HepG2 (cell line): ENCODE data around the gene NFKBIA. TPM values are rescaled to one million over a fixed set of nuclear protein-coding genes. Genes with fewer than 3 reads are reported as not detected.

Experiments
- ARNT2 ChIP-seq: sonication (generic); formaldehyde crosslinking; IDR thresholded peaks from 2 replicates; pipeline ENCODE4 v1.8.0; 2022; ENCODE audit warnings: mild to moderate bottlenecking, low read depth, missing genetic modification reagents, moderate library complexity
- EED ChIP-seq: sonication (generic); formaldehyde crosslinking; IDR thresholded peaks from 2 replicates; pipeline ENCODE4 v1.5.0; 2020; ENCODE audit warnings: mild to moderate bottlenecking, missing genetic modification reagents
- EP300 ChIP-seq, 3 experiments: sonication (generic) in 1 of 3; formaldehyde crosslinking in 1 of 3; IDR thresholded peaks; 2 replicates each; pipeline versions ENCODE4 v1.5.1 to v1.6.1; 2011 to 2020; ENCODE audit warnings: low read depth in 2 of 3, low read length in 2 of 3, borderline replicate concordance in 1 of 3, improper control_type of control experiment in 1 of 3, mild to moderate bottlenecking in 1 of 3, missing genetic modification reagents in 1 of 3, moderate library complexity in 1 of 3
- GPN1 ChIP-seq: sonication (generic); formaldehyde crosslinking; IDR thresholded peaks from 2 replicates; pipeline ENCODE4 v1.5.1; 2020; ENCODE audit warnings: missing genetic modification reagents, borderline replicate concordance
- IKZF5 ChIP-seq: IDR thresholded peaks from 2 replicates; pipeline ENCODE4 v1.6.1; 2018; ENCODE audit warnings: missing genetic modification reagents, mild to moderate bottlenecking, missing compliant biosample characterization
- KAT7 ChIP-seq: IDR thresholded peaks from 2 replicates; pipeline ENCODE4 v1.6.1; 2018; ENCODE audit warnings: borderline replicate concordance, missing compliant biosample characterization
- MTERF4 ChIP-seq: sonication (generic); formaldehyde crosslinking; IDR thresholded peaks from 2 replicates; pipeline ENCODE4 v1.8.0; 2023; ENCODE audit warnings: mild to moderate bottlenecking, missing genetic modification reagents
- RARG ChIP-seq: sonication (generic); formaldehyde crosslinking; IDR thresholded peaks from 2 replicates; pipeline ENCODE4 v1.4.0; 2020; ENCODE audit warnings: low read depth, mild to moderate bottlenecking, missing genetic modification reagents
- RERE ChIP-seq: IDR thresholded peaks from 2 replicates; pipeline ENCODE4 v1.6.1; 2016; ENCODE audit warnings: low read depth, missing genetic modification reagents, missing compliant biosample characterization
- SUZ12 ChIP-seq: fragments of 150-350 bp; IDR thresholded peaks from 2 replicates; pipeline ENCODE4 v1.6.1; 2014; ENCODE audit warnings: low read depth, low read length
- YEATS4 ChIP-seq: sonication (generic); formaldehyde crosslinking; IDR thresholded peaks from 2 replicates; pipeline ENCODE4 v1.4.0; 2020; ENCODE audit warnings: missing genetic modification reagents, borderline replicate concordance
- ZNF639 ChIP-seq: conservative IDR thresholded peaks from 2 replicates; pipeline ENCODE4 v1.6.1; 2018; ENCODE audit warnings: missing genetic modification reagents
- ZNF687 ChIP-seq: sonication (generic); formaldehyde crosslinking; IDR thresholded peaks from 2 replicates; pipeline ENCODE4 v1.5.1; 2020; ENCODE audit warnings: mild to moderate bottlenecking, missing genetic modification reagents, moderate library complexity
- ZNF724P ChIP-seq: sonication (generic); formaldehyde crosslinking; IDR thresholded peaks from 2 replicates; pipeline ENCODE4 v1.8.0; 2022; ENCODE audit warnings: missing genetic modification reagents, borderline replicate concordance
- ZNF761 ChIP-seq: sonication (generic); formaldehyde crosslinking; conservative IDR thresholded peaks from 2 replicates; pipeline ENCODE4 v1.4.0; 2020; ENCODE audit warnings: mild to moderate bottlenecking, missing genetic modification reagents
- ZSCAN31 ChIP-seq: sonication (generic); formaldehyde crosslinking; IDR thresholded peaks from 2 replicates; pipeline ENCODE4 v1.5.0; 2020; ENCODE audit warnings: low read depth, mild to moderate bottlenecking, missing genetic modification reagents
- polyA plus RNA-seq, 8 experiments: library from polyadenylated mRNA; depleted of rRNA in 3 of 8; stranded (reverse) in 7 of 8; unstranded in 1 of 8; fragments of >200 nt; fragmentation: Illumina TruSeq in 4 of 8; extraction: Trizol in 4 of 8; gene quantifications; 2 replicates each; pipeline versions ENCODE4 v1.2.1 to v1.2.3, GENCODE V29; 2011 to 2016; ENCODE audit warnings: low read depth in 4 of 8, missing spikeins in 1 of 8, mixed read lengths in 1 of 8; ENCODE audit not compliant: insufficient read depth in 1 of 8
- total RNA-seq, 5 experiments: library from RNA; depleted of rRNA; stranded (reverse); fragments of >200 nt; fragmentation: Illumina TruSeq; extraction: Trizol; gene quantifications; 2 replicates each; pipeline ENCODE4 v1.2.3, GENCODE V29; 2016; ENCODE audit warnings: low read depth in 1 of 5

The NFKBIA gene
- total and polyA plus RNA-seq, 2 of the 13 experiments (the other 11 are each of a cell fraction or from before 2014, with no cell fraction given), result 197 to 319 TPM

GRCh38 chr14:35407306-35407630, 2.7 kb upstream of the NFKBIA start (continued):
- TF ChIP-seq ZNF639 (CRISPR knock-in tag) (0 out of 2 replicates have a peak, but pooled peaks have one; percentile 11), MTERF4 (CRISPR knock-in tag) (no peak), EP300 (IDR thresholded peaks at IDR 0.05; ENCODE audit: low read depth in 2 of 2, low read length in 2 of 2) (no peak), EP300 (CRISPR knock-in tag; IDR thresholded peaks at IDR 0.05; ENCODE audit: borderline replicate concordance) (0 out of 2 replicates have a peak, but pooled peaks have one; percentile 4), ZNF687 (CRISPR knock-in tag) (no peak), ARNT2 (CRISPR knock-in tag) (no peak), YEATS4 (CRISPR knock-in tag) (no peak), EED (0 out of 2 replicates have a peak, but pooled peaks have one; percentile 6), ZNF724P (CRISPR knock-in tag) (0 out of 2 replicates have a peak, but pooled peaks have one; percentile 16), GPN1 (CRISPR knock-in tag) (no peak), IKZF5 (CRISPR knock-in tag) (no peak), ZNF761 (CRISPR knock-in tag) (no peak), RARG (CRISPR knock-in tag) (no peak), KAT7 (CRISPR knock-in tag) (0 out of 2 replicates have a peak, but pooled peaks have one; percentile 32), ZSCAN31 (CRISPR knock-in tag) (0 out of 2 replicates have a peak, but pooled peaks have one; percentile 17), SUZ12 (no peak), RERE (CRISPR knock-in tag) (no peak)
